Spleen (tissue), 7 donors: ENCODE results near the gene MREG.

Source experiments
- POLR2A ChIP-seq, 3 donors: fragments of 450-650 bp; IDR thresholded peaks; one replicate each; pipeline ENCODE4 v1.5.1; 2017; ENCODE audit warnings: antibody characterized with exemption in 3 of 3, mild to moderate bottlenecking in 1 of 3
- TF ChIP-seq, protein P1 (sequence below), 11 experiments: fragments of 200-600 bp in 7 of 11; fragments of 450-650 bp in 4 of 11; sonication (generic) in 4 of 11; IDR thresholded peaks in 8 of 11; conservative IDR thresholded peaks in 3 of 11; 1 replicate in 7 of 11; 2 replicates in 4 of 11; pipeline versions ENCODE4 v1.4.0 to v1.8.0; 2016 to 2021; ENCODE audit warnings: antibody characterized with exemption in 11 of 11, inconsistent platforms in 4 of 11, mild to moderate bottlenecking in 1 of 11
- donor health status: DM: no; HTN: no; CAD: no; lungs with moderate emphysema.
- donor health status: DM: no; HTN: no; CAD: no.
- donor health status: DM: no; HTN: no; CAD: no.

DNA sequence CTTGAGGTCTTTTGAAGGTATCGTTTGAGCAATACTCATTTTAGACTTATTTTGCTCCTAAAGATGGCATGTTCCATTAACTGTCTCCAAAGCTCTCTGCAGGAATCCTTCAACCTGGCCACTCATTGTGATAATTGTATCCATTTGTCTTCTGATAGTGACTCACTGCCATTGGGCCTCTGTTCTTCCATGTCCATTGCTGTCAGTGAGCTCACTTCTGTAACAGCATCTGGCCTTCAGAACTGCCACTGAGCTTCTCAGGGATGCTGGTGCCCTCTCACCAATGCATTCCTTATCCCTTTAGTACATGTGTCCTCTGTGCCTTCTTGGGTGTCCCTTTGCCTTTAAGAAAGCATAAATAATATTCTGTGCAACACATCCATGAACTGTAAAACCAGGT is 71.6 kb downstream of the MREG start:
- no peak for TF ChIP-seq POLR2A (IDR thresholded peaks at IDR 0.05)
- TF ChIP-seq, protein P1, sequence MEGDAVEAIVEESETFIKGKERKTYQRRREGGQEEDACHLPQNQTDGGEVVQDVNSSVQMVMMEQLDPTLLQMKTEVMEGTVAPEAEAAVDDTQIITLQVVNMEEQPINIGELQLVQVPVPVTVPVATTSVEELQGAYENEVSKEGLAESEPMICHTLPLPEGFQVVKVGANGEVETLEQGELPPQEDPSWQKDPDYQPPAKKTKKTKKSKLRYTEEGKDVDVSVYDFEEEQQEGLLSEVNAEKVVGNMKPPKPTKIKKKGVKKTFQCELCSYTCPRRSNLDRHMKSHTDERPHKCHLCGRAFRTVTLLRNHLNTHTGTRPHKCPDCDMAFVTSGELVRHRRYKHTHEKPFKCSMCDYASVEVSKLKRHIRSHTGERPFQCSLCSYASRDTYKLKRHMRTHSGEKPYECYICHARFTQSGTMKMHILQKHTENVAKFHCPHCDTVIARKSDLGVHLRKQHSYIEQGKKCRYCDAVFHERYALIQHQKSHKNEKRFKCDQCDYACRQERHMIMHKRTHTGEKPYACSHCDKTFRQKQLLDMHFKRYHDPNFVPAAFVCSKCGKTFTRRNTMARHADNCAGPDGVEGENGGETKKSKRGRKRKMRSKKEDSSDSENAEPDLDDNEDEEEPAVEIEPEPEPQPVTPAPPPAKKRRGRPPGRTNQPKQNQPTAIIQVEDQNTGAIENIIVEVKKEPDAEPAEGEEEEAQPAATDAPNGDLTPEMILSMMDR (IDR thresholded peaks at IDR 0.05 in 8 of 11, conservative IDR thresholded peaks at IDR 0.05 in 3 of 11) = no peak
